Stimulated activated CD4-positive, alpha-beta T cell treated with anti-CD3 and anti-CD28 coated beads, Interleukin-12 subunit alpha, Interleukin-12 subunit beta, amount 100 ng/mL, for 24 hours (primary cell): ENCODE results near the gene ECSIT.
A peak's percentile ranks its signal among the peaks of the same experiment; 100 is the strongest.
"Not testable (repeated sequence)": the region's sequence is repeated elsewhere in the genome, so short reads cannot be mapped to it uniquely, and the experiment has no call there.

Experiments used
- DNase-seq, 2 experiments: peaks; one replicate each; pipeline ENCODE4 v3.0.0-alpha.2; 2020; ENCODE audit warnings: low read depth in 2 of 2

The ECSIT gene

GRCh38 chr19:11528551-11529341 lies at the start of gene ECSIT:
Gene ECSIT, minus strand, starts transcription at chr19:11529134. Its CDS starts 9,964 bp downstream, at chr19:11519170.
- peak; percentile 85 to 93 for DNase-seq

- DNase-seq, result no peak
Observed at GRCh38 chr19:11577451-11578257, 48.7 kb upstream of the ECSIT start, which contains the start of gene ACP5. Gene ACP5, minus strand, starts transcription at chr19:11577645. Its CDS starts 328 bp downstream, at chr19:11577317.

GRCh38 chr19:11576227-11576626 lies 47.3 kb upstream of the ECSIT start:
- no peak for DNase-seq

- no peak for DNase-seq
Observed at GRCh38 chr19:11574689-11575088, 45.8 kb upstream of the ECSIT start.

GRCh38 chr19:11573763-11574162 lies 44.8 kb upstream of the ECSIT start:
- not testable (repeated sequence) for DNase-seq

GRCh38 chr19:11573354-11573753 lies 44.4 kb upstream of the ECSIT start:
- DNase-seq, result not testable (repeated sequence)

- no peak for DNase-seq
Observed at GRCh38 chr19:11570039-11570462, 41.1 kb upstream of the ECSIT start.

GRCh38 chr19:11566164-11566563 lies 37.2 kb upstream of the ECSIT start:
- DNase-seq, result no peak

- DNase-seq, result not testable (repeated sequence)
Observed at GRCh38 chr19:11565649-11565980, 36.7 kb upstream of the ECSIT start.

- not testable (repeated sequence) for DNase-seq
Observed at GRCh38 chr19:11564082-11564807, 35.3 kb upstream of the ECSIT start.

- DNase-seq, result no peak
Observed at GRCh38 chr19:11563532-11563931, 34.6 kb upstream of the ECSIT start.

- no peak for DNase-seq
Observed at GRCh38 chr19:11560404-11561051, 31.6 kb upstream of the ECSIT start.

GRCh38 chr19:11558881-11559828 lies 30.2 kb upstream of the ECSIT start, which contains the start of gene ELOF1:
Gene ELOF1, minus strand, starts transcription at chr19:11559230. Its CDS starts 4,883 bp downstream, at chr19:11554347.
- DNase-seq, result peak; percentile 94 to 95

- no peak for DNase-seq
Observed at GRCh38 chr19:11556634-11557420, 27.9 kb upstream of the ECSIT start.

- DNase-seq, result no peak
Observed at GRCh38 chr19:11555246-11555645, 26.3 kb upstream of the ECSIT start.

GRCh38 chr19:11554160-11554559 lies 25.2 kb upstream of the ECSIT start:
- DNase-seq, result no peak

GRCh38 chr19:11552666-11553372 lies 23.9 kb upstream of the ECSIT start:
- no peak for DNase-seq

- DNase-seq, result no peak
Observed at GRCh38 chr19:11551603-11552235, 22.8 kb upstream of the ECSIT start.
